Mesenchymal stem cell (in vitro differentiated cells and primary cell): ENCODE measurements around the gene VPS29.

Source experiments
- DNase-seq: peaks from one replicate; pipeline ENCODE4 v3.0.0-alpha.2; 2013
- H2AFZ ChIP-seq: one replicate; pipeline ENCODE4 v1.6.1; 2013; ENCODE audit warnings: low read depth, mild to moderate bottlenecking, control low read depth, inconsistent platforms, low read length, moderate library complexity
- H2AK5ac ChIP-seq: 2 replicates; pipeline ENCODE4 v1.6.1; 2013; ENCODE audit warnings: low read length, moderate library complexity, mild to moderate bottlenecking, inconsistent platforms; ENCODE audit not compliant: severe bottlenecking
- H2BK120ac ChIP-seq: one replicate; pipeline ENCODE4 v1.6.1; 2013; ENCODE audit warnings: low read depth, mild to moderate bottlenecking, inconsistent platforms, low read length, moderate library complexity
- H2BK12ac ChIP-seq, 2 experiments: one replicate each; pipeline ENCODE4 v1.6.1; 2013; ENCODE audit warnings: inconsistent platforms in 2 of 2, low read length in 2 of 2, mild to moderate bottlenecking in 2 of 2, moderate library complexity in 2 of 2, control low read depth in 1 of 2
- H2BK15ac ChIP-seq: one replicate; pipeline ENCODE4 v1.6.1; 2013; ENCODE audit warnings: mild to moderate bottlenecking, low read depth, inconsistent platforms; ENCODE audit not compliant: poor library complexity, severe bottlenecking
- H2BK5ac ChIP-seq: 2 replicates; pipeline ENCODE4 v1.6.1; 2013; ENCODE audit warnings: low read depth, mild to moderate bottlenecking, low read length, control low read depth, inconsistent platforms; ENCODE audit not compliant: poor library complexity, severe bottlenecking
- H3K14ac ChIP-seq, 2 experiments: one replicate each; pipeline ENCODE4 v1.6.1; 2013; ENCODE audit warnings: inconsistent platforms in 2 of 2, low read length in 2 of 2, control low read depth in 1 of 2, mild to moderate bottlenecking in 1 of 2, moderate library complexity in 1 of 2
- H3K18ac ChIP-seq, 2 experiments: one replicate each; pipeline ENCODE4 v1.6.1; 2013; ENCODE audit warnings: inconsistent platforms in 2 of 2, low read length in 2 of 2, control low read depth in 1 of 2, low read depth in 1 of 2, mild to moderate bottlenecking in 1 of 2
- H3K23ac ChIP-seq, 2 experiments: one replicate each; pipeline ENCODE4 v1.6.1; 2013; ENCODE audit warnings: inconsistent platforms in 2 of 2, low read length in 2 of 2, mild to moderate bottlenecking in 2 of 2, moderate library complexity in 2 of 2, control low read depth in 1 of 2
- H3K27ac ChIP-seq: 2 replicates; pipeline ENCODE4 v1.5.1; 2013; ENCODE audit warnings: mild to moderate bottlenecking, moderate library complexity, low read length, control low read depth, inconsistent platforms; ENCODE audit not compliant: poor library complexity, severe bottlenecking
- H3K27me3 ChIP-seq, 2 experiments: 2 replicates each; pipeline versions ENCODE4 v1.6.1 to v1.7.0; 2013; ENCODE audit warnings: low read length in 2 of 2, mild to moderate bottlenecking in 2 of 2, moderate library complexity in 2 of 2, control low read depth in 1 of 2, inconsistent platforms in 1 of 2; ENCODE audit not compliant: control insufficient read depth in 1 of 2, insufficient read depth in 1 of 2
- H3K36me3 ChIP-seq, 2 experiments: 2 replicates each; pipeline versions ENCODE4 v1.6.1 to v1.7.0; 2013; ENCODE audit warnings: low read length in 2 of 2, control low read depth in 1 of 2, inconsistent platforms in 1 of 2, low read depth in 1 of 2, mild to moderate bottlenecking in 1 of 2; ENCODE audit not compliant: insufficient read depth in 2 of 2, control insufficient read depth in 1 of 2
- H3K4ac ChIP-seq, 2 experiments: one replicate each; pipeline ENCODE4 v1.6.1; 2013; ENCODE audit warnings: inconsistent platforms in 2 of 2, low read length in 2 of 2, mild to moderate bottlenecking in 2 of 2, moderate library complexity in 2 of 2, control low read depth in 1 of 2, low read depth in 1 of 2
- H3K4me1 ChIP-seq: 2 replicates; pipeline ENCODE4 v1.6.1; 2013; ENCODE audit warnings: low read depth, low read length, control low read depth; ENCODE audit not compliant: control insufficient read depth, insufficient read depth
- H3K4me2 ChIP-seq: 2 replicates; pipeline ENCODE4 v1.6.1; 2013; ENCODE audit warnings: low read length, mild to moderate bottlenecking, inconsistent platforms; ENCODE audit not compliant: poor library complexity, severe bottlenecking
- H3K4me3 ChIP-seq, 2 experiments: 2 replicates each; pipeline versions ENCODE4 v1.5.1 to v1.7.0; 2013; ENCODE audit warnings: low read length in 2 of 2, mild to moderate bottlenecking in 2 of 2, control low read depth in 1 of 2, low read depth in 1 of 2; ENCODE audit not compliant: insufficient read depth in 1 of 2
- H3K79me1 ChIP-seq: replicated peaks from 2 replicates; pipeline ENCODE4 v1.6.1; 2013; ENCODE audit warnings: mild to moderate bottlenecking, control low read depth, low read length, inconsistent platforms; ENCODE audit not compliant: poor library complexity, severe bottlenecking
- H3K9ac ChIP-seq: 2 replicates; pipeline ENCODE4 v1.7.0; 2013; ENCODE audit warnings: mild to moderate bottlenecking, low read length, moderate library complexity
- H3K9me3 ChIP-seq: 2 replicates; pipeline ENCODE4 v1.7.0; 2013; ENCODE audit warnings: mild to moderate bottlenecking, low read length; ENCODE audit not compliant: control insufficient read depth
- H4K8ac ChIP-seq: one replicate; pipeline ENCODE4 v1.6.1; 2013; ENCODE audit warnings: inconsistent platforms, mild to moderate bottlenecking, low read length, moderate library complexity
- H4K91ac ChIP-seq: one replicate; pipeline ENCODE4 v1.6.1; 2013; ENCODE audit warnings: mild to moderate bottlenecking, low read length, inconsistent platforms
- WGBS: methylation state at CpG from one replicate; pipeline ENCODE4 v1.1.7; 2013; ENCODE audit warnings: mixed read lengths; 5-methylcytosine and 5-hydroxymethylcytosine counted together

VPS29 gene

DNA sequence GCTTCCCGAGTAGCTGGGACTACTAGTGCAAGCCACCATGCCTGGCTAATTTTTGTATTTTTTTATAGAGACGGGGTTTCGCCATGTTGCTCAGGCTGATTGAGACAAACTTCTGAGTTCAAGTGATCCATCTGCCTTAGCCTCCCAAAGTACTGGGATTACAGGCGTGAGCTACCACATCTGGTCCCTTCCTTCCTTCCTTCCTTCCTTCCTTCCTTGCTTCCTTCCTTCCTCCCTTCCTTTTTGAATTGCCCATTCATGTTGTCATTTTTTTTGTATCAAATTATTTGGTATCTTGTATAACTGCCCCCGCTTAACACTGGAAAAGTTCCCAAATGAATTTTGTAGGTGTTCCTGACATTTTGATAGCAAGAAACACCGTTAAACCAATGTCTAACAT lies 11.9 kb upstream of the VPS29 start:
- H2BK15ac ChIP-seq = no peak overlapping the region

GRCh38 chr12:110508071-110508586 lies 6.2 kb upstream of the VPS29 start:
- no peaks in the 10 kb centered on the region for H3K79me1 ChIP-seq
- no peak overlapping the region for H4K8ac ChIP-seq
- no peaks in the 10 kb centered on the region for H3K36me3 ChIP-seq
- no peak overlapping the region for H3K14ac ChIP-seq
- H3K4ac ChIP-seq = no peak overlapping the region
- H3K9ac ChIP-seq = no peak overlapping the region
- 100% methylated on average over 1 of the region's 4 CpGs for WGBS
- H2AFZ ChIP-seq = no peak overlapping the region
- H3K23ac ChIP-seq = no peak overlapping the region
- no peak overlapping the region for H2BK15ac ChIP-seq
- no peak overlapping the region for H3K4me3 ChIP-seq
- H3K4me1 ChIP-seq = no peaks in the 10 kb centered on the region
- no peak overlapping the region for H3K18ac ChIP-seq
- H2BK120ac ChIP-seq = no peak overlapping the region
- H3K27me3 ChIP-seq = peaks cover 0 to 3% of the 10 kb centered on the region in 2 experiments
- H2BK12ac ChIP-seq = no peak overlapping the region
- no peaks in the 10 kb centered on the region for H3K9me3 ChIP-seq
- H4K91ac ChIP-seq = no peak overlapping the region
- no peak for DNase-seq
- no peak overlapping the region for H2BK5ac ChIP-seq
- H3K4me2 ChIP-seq = no peak overlapping the region
- no peak overlapping the region for H2AK5ac ChIP-seq
- H3K27ac ChIP-seq = no peak overlapping the region

More for the DNA sequence above, 11.9 kb upstream of the VPS29 start:
- no peaks in the 10 kb centered on the region for H3K9me3 ChIP-seq
- no peak overlapping the region for H2AK5ac ChIP-seq
- H4K8ac ChIP-seq = no peak overlapping the region
- no peak overlapping the region for H3K27ac ChIP-seq
- H3K79me1 ChIP-seq = no peaks in the 10 kb centered on the region
- H3K23ac ChIP-seq = no peak overlapping the region
- no peak overlapping the region for H4K91ac ChIP-seq
- H2BK12ac ChIP-seq = no peak overlapping the region
- H3K4ac ChIP-seq = no peak overlapping the region
- 83% methylated on average over 6 of the region's 6 CpGs for WGBS
- H3K9ac ChIP-seq = no peak overlapping the region
- no peak for DNase-seq
- H3K14ac ChIP-seq = no peak overlapping the region
- H2AFZ ChIP-seq = no peak overlapping the region
- H3K4me3 ChIP-seq = no peak overlapping the region
- H3K18ac ChIP-seq = no peak overlapping the region
- no peaks in the 10 kb centered on the region for H3K36me3 ChIP-seq
- no peaks in the 10 kb centered on the region for H3K4me1 ChIP-seq
- H2BK5ac ChIP-seq = no peak overlapping the region
- peaks cover 0 to 3% of the 10 kb centered on the region in 2 experiments for H3K27me3 ChIP-seq
- no peak overlapping the region for H3K4me2 ChIP-seq
- H2BK120ac ChIP-seq = no peak overlapping the region

DNA sequence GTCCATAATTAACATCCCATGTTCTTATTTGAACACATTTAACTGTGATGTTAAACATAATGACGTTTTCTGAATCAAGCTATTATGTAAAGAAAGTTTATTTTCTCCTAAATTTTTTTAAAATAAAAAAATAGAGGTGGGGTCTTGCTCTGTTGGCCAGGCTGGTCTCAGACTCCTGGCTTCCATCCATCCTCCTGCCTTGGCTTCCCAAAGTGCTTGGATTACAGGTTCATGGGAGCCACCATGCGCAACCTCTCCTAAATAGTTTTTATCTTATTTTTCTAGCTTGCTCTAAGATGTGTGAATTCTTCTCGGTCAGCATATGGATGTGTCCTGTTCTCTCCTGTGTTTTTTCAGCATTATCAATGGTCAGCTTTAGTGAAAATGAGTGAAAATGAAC lies 3.4 kb upstream of the VPS29 start:
- Histone ChIP-seq H2AK5ac (no peak overlapping the region), H3K79me1 (no peaks in the 10 kb centered on the region), H2BK12ac (no peak overlapping the region), H2BK120ac (no peak overlapping the region), H3K4ac (no peak overlapping the region), H3K14ac (no peak overlapping the region), H4K91ac (no peak overlapping the region), H3K27ac (no peak overlapping the region), H3K4me1 (peaks cover 8% of the 10 kb centered on the region), H3K27me3 (no peaks in the 10 kb centered on the region), H3K9ac (no peak overlapping the region), H3K4me2 (no peak overlapping the region), H4K8ac (no peak overlapping the region), H2AFZ (no peak overlapping the region), H3K4me3 (no peak overlapping the region), H3K9me3 (no peaks in the 10 kb centered on the region), H3K36me3 (no peaks in the 10 kb centered on the region), H3K18ac (no peak overlapping the region), H3K23ac (no peak overlapping the region), H2BK15ac (no peak overlapping the region), H2BK5ac (no peak overlapping the region)
- 93% methylated on average over 1 of the region's 3 CpGs for WGBS
- DNase-seq = no peak

DNA sequence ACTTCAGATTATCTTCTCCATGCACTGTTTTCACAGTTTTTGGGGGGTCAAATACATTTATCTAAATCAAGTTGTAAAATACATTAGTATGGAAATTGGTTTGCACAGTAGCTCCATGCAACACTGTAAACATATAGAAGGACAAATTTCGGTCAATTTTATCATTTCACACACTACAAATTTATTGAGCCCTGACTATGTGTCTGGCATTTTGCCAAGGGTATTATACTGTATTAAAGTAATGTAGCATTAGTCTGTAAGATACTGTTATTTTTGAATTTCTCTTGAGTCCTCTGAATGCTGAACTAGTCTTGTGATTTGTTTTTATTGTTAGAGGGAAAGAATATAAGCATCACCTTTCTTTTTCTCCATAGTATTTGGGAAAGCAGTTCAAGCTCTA lies 1.5 kb upstream of the VPS29 start:
- no peak overlapping the region for H2AFZ ChIP-seq
- H3K4ac ChIP-seq = no peak overlapping the region
- no CpG with 5 or more reads among the region's 1 CpG for WGBS
- H3K23ac ChIP-seq = no peak overlapping the region
- no peak overlapping the region for H3K9ac ChIP-seq
- H3K27me3 ChIP-seq = no peaks in the 10 kb centered on the region
- no peak overlapping the region for H3K18ac ChIP-seq
- peaks cover 0 to 4% of the 10 kb centered on the region in 2 experiments for H3K36me3 ChIP-seq
- H3K14ac ChIP-seq = no peak overlapping the region
- H2AK5ac ChIP-seq = no peak overlapping the region
- H2BK15ac ChIP-seq = no peak overlapping the region
- no peak overlapping the region for H4K8ac ChIP-seq
- H4K91ac ChIP-seq = no peak overlapping the region
- H3K79me1 ChIP-seq = no peaks in the 10 kb centered on the region
- no peak overlapping the region for H3K4me2 ChIP-seq
- no peak overlapping the region for H2BK120ac ChIP-seq
- DNase-seq = no peak
- no peak overlapping the region for H3K27ac ChIP-seq
- no peak overlapping the region for H2BK5ac ChIP-seq
- peaks cover 8% of the 10 kb centered on the region for H3K4me1 ChIP-seq
- no peaks in the 10 kb centered on the region for H3K9me3 ChIP-seq
- H3K4me3 ChIP-seq = no peak overlapping the region
- no peak overlapping the region for H2BK12ac ChIP-seq
